GM12801 (cell line): ENCODE data around the gene CCNJL.

Experiments used
- TF ChIP-seq, protein P1 (sequence below): IDR thresholded peaks from one replicate; pipeline ENCODE4 v1.5.1; 2011; ENCODE audit warnings: control low read depth; ENCODE audit not compliant: insufficient read length; ENCODE audit errors: extremely low read depth

Gene CCNJL

DNA sequence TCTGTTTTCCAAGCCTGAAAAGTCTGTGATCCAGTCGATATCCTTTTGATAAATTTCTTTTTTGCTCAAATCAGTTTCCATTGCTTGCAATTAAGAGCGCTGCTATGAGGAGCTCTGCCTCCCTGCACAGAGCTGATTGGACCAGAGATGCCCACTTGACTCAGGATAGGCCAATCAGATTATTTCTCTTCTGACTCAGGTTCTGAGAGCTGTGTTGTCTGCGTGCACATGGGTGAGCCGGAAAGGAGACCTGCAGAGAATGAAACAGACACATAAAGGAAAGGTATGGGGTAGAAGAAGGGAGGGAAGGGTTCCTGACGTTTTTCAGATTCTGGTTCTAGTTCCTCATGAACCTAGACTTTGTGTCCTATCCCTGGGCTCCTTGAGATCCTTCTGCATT, 98.8 kb downstream of the CCNJL start:
- TF ChIP-seq, protein P1, sequence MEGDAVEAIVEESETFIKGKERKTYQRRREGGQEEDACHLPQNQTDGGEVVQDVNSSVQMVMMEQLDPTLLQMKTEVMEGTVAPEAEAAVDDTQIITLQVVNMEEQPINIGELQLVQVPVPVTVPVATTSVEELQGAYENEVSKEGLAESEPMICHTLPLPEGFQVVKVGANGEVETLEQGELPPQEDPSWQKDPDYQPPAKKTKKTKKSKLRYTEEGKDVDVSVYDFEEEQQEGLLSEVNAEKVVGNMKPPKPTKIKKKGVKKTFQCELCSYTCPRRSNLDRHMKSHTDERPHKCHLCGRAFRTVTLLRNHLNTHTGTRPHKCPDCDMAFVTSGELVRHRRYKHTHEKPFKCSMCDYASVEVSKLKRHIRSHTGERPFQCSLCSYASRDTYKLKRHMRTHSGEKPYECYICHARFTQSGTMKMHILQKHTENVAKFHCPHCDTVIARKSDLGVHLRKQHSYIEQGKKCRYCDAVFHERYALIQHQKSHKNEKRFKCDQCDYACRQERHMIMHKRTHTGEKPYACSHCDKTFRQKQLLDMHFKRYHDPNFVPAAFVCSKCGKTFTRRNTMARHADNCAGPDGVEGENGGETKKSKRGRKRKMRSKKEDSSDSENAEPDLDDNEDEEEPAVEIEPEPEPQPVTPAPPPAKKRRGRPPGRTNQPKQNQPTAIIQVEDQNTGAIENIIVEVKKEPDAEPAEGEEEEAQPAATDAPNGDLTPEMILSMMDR = no peak

DNA sequence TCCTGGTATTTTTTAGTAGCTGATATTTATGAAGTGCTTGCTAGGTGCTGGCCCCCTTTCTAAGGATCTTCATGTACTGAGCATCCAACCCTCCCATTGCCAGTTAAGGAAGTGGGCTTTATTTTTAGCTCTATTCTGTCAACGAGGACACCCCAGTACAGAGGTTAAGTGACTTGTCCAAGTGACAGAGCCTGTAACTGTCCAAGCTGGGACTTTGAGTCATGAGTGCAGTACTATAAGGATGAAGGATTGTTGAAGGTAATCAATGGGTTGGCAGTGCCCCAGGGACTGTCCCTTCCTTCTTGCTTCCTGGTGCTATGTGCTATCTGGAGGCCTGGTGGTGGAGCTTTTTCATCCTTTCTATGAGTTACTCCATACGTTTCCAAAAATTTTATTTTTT, 101.0 kb downstream of the CCNJL start:
- TF ChIP-seq, protein P1 = no peak

GRCh38 chr5:160210606-160211005, 101.8 kb downstream of the CCNJL start:
- TF ChIP-seq, protein P1 = no peak

DNA sequence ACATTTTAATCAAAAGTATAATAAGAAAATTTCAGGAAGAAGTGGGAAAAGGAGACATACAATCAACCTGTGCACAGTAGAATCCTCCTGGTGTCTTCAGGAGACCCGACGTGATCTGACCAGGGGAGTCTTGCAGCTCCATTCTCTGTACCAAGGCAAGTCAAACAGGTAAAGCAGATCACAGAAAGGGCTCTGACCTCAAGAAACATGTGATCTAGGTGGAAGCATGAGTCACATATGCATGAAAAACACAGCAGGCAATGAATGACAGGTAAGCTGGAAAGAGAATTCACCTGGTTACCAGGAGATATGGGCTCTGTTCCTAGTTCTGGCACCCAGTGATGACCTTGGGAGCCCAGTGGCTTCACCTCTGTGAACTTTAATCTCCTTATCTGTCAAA, 102.4 kb downstream of the CCNJL start:
- TF ChIP-seq, protein P1 = no peak

- TF ChIP-seq, protein P1 = no peak
Observed at GRCh38 chr5:160207061-160207460, 105.3 kb downstream of the CCNJL start.
